K562 (cell line): ENCODE data around the gene SRPK2. TPM values are rescaled to one million over a fixed set of nuclear protein-coding genes. Genes with fewer than 3 reads are reported as not detected.

Source experiments
- ATAC-seq: fragments of 200-7000 bp; cut with Tn5 transposase; 3 replicates; pipeline ENCODE4 v1.9.1; 2020; ENCODE audit warnings: moderate library complexity
- BruUV-seq: library from RNA; stranded (reverse); fragments of 400-500 nt; replicated peaks from 2 replicates; lab custom pipeline; 2021; lab: Mats Ljungman, UMichigan
- CTCF ChIA-PET: fragments of 300-600 bp; formaldehyde crosslinking; extraction: SDS; loops from one replicate; lab custom pipeline; 2021; ENCODE audit warnings: low intra/inter-chr PET ratio; lab: Yijun Ruan, JAX
- POLR2A ChIA-PET: fragments of 300-600, 350-650 bp; sonication (Branson Sonifier 250); formaldehyde crosslinking; extraction: SDS; loops from one replicate; lab custom pipeline; 2021; ENCODE audit warnings: antibody characterized with exemption, inconsistent platforms; lab: Yijun Ruan, JAX
- DNase-seq, 4 experiments: peaks; one replicate each; pipeline versions ENCODE4 v3.0.0 to v3.0.0-alpha.2; 2011 to 2018; ENCODE audit warnings: low spot score in 3 of 4, mixed read lengths in 3 of 4; ENCODE audit errors: extremely low read depth in 1 of 4
- FAIRE-seq: peaks from 2 replicates; lab custom pipeline; 2011; peaks lifted over from hg19 to GRCh38; lab: Jason Lieb, UNC
- H2AFZ ChIP-seq: 2 replicates; pipeline ENCODE4 v1.6.0; 2011; ENCODE audit warnings: low read depth, low read length, control low read depth, inconsistent platforms
- H3K27ac ChIP-seq: fragments of 200-600 bp; 3 replicates; pipeline ENCODE4 v1.8.0; 2011; ENCODE audit warnings: low read depth, mild to moderate bottlenecking, control low read depth, inconsistent platforms, low read length, moderate library complexity, mixed read lengths; ENCODE audit errors: extremely low read depth
- H3K27me3 ChIP-seq, 2 experiments: fragments of 300-600 bp in 1 of 2; 2 replicates in 1 of 2; 3 replicates in 1 of 2; pipeline versions ENCODE4 v1.6.0 to v1.8.0; 2011; ENCODE audit warnings: inconsistent platforms in 2 of 2, low read length in 2 of 2, mild to moderate bottlenecking in 1 of 2, mixed read lengths in 1 of 2, moderate library complexity in 1 of 2; ENCODE audit not compliant: control insufficient read depth in 2 of 2, insufficient read depth in 2 of 2
- H3K36me3 ChIP-seq: fragments of 300-600 bp; 3 replicates; pipeline ENCODE4 v1.8.0; 2011; ENCODE audit warnings: mild to moderate bottlenecking, low read length, inconsistent platforms; ENCODE audit not compliant: control insufficient read depth, insufficient read depth
- H3K4me1 ChIP-seq, 2 experiments: fragments of 200-600 bp in 1 of 2; replicated peaks in 1 of 2; 2 replicates in 1 of 2; 3 replicates in 1 of 2; pipeline versions ENCODE4 v1.5.1 to v1.8.0; 2011; ENCODE audit warnings: inconsistent platforms in 2 of 2, low read length in 2 of 2, mild to moderate bottlenecking in 1 of 2, mixed read lengths in 1 of 2, moderate library complexity in 1 of 2; ENCODE audit not compliant: control insufficient read depth in 2 of 2, insufficient read depth in 2 of 2
- H3K4me2 ChIP-seq: 2 replicates; pipeline ENCODE4 v1.6.1; 2011; ENCODE audit warnings: low read length, control low read depth, inconsistent platforms, mixed read lengths; ENCODE audit not compliant: insufficient read depth
- H3K4me3 ChIP-seq: fragments of 200-600 bp; sonication (generic), shearing (Covaris generic); 2 replicates; pipeline ENCODE4 v1.5.1; 2016; ENCODE audit warnings: control low read depth, inconsistent platforms
- H3K79me2 ChIP-seq: fragments of 200-600 bp; 3 replicates; pipeline ENCODE4 v1.8.0; 2011; ENCODE audit warnings: low read length, inconsistent platforms; ENCODE audit not compliant: control insufficient read depth, insufficient read depth
- H3K9ac ChIP-seq, 2 experiments: 2 replicates each; pipeline versions ENCODE4 v1.6.0 to v1.6.1; 2011; ENCODE audit warnings: low read depth in 2 of 2, low read length in 2 of 2, control low read depth in 1 of 2, inconsistent platforms in 1 of 2, mild to moderate bottlenecking in 1 of 2, mixed read lengths in 1 of 2; ENCODE audit not compliant: insufficient read depth in 1 of 2
- H3K9me1 ChIP-seq: one replicate; pipeline ENCODE4 v1.6.0; 2011; ENCODE audit warnings: inconsistent platforms, mild to moderate bottlenecking, low read length, moderate library complexity; ENCODE audit not compliant: control insufficient read depth, insufficient read depth
- H3K9me3 ChIP-seq: replicated peaks from 2 replicates; pipeline ENCODE4 v1.5.1; 2011; ENCODE audit warnings: low read depth, low read length, inconsistent platforms; ENCODE audit not compliant: control insufficient read depth, insufficient read depth
- H4K20me1 ChIP-seq: replicated peaks from 2 replicates; pipeline ENCODE4 v1.6.1; 2011; ENCODE audit warnings: low read length, inconsistent platforms, mixed read lengths; ENCODE audit not compliant: control insufficient read depth, insufficient read depth
- JUND ChIP-seq, 2 experiments: IDR thresholded peaks; 2 replicates in 1 of 2; 3 replicates in 1 of 2; pipeline ENCODE4 v1.6.1; 2011; ENCODE audit warnings: borderline replicate concordance in 2 of 2, low read depth in 2 of 2, low read length in 2 of 2, improper control_type of control experiment in 1 of 2, missing biosample characterization in 1 of 2, missing genetic modification characterization in 1 of 2, missing genetic modification reagents in 1 of 2
- MEIS2 ChIP-seq: fragments of 450-650 bp; IDR thresholded peaks from 2 replicates; pipeline ENCODE4 v1.6.1; 2014; ENCODE audit warnings: mild to moderate bottlenecking; ENCODE audit not compliant: partially characterized antibody
- PBX2 ChIP-seq, 2 experiments: IDR thresholded peaks in 1 of 2; conservative IDR thresholded peaks in 1 of 2; 2 replicates each; pipeline ENCODE4 v1.6.1; 2016; ENCODE audit warnings: low read depth in 2 of 2, mild to moderate bottlenecking in 1 of 2, missing compliant biosample characterization in 1 of 2, missing genetic modification characterization in 1 of 2, moderate library complexity in 1 of 2
- PKNOX1 ChIP-seq: fragments of 450-650 bp; IDR thresholded peaks from 2 replicates; pipeline ENCODE4 v1.6.1; 2016
- ZNF184 ChIP-seq: sonication (generic); formaldehyde crosslinking; IDR thresholded peaks from 2 replicates; pipeline ENCODE4 v1.5.0; 2020; ENCODE audit warnings: missing genetic modification reagents
- WGBS: fragments of 100-300 bp; shearing (Covaris generic); methylation state at CpG from one replicate; pipeline ENCODE4 v1.1.6; 2016; ENCODE audit warnings: low coverage, mixed read lengths; ENCODE audit not compliant: insufficient coverage; ENCODE audit errors: missing lambda C conversion rate; 5-methylcytosine and 5-hydroxymethylcytosine counted together
- in situ Hi-C: fragments of 300-500 bp; cut with MboI; formaldehyde crosslinking; loops from 4 replicates; pipeline ENCODE4 v1.15.0; 2018; ENCODE audit warnings: inconsistent platforms, mixed read lengths
- intact Hi-C: fragments of 100-400 bp; cut with micrococcal nuclease; formaldehyde crosslinking; loops from 2 replicates; pipeline ENCODE4 v1.14.2; 2022
- polyA plus RNA-seq, 8 experiments: library from polyadenylated mRNA; depleted of rRNA in 4 of 8; stranded (reverse) in 5 of 8; unstranded in 3 of 8; fragments of >200 nt; fragmentation: Nextera tagmentation in 2 of 8; fragmentation: Illumina TruSeq in 1 of 8; extraction: Ambion mirVana in 2 of 8; extraction: Trizol in 1 of 8; gene quantifications; 2 replicates each; pipeline versions ENCODE4 v1.2.1 to v1.2.3, GENCODE V29; 2011 to 2014; ENCODE audit warnings: inconsistent platforms in 1 of 8, missing spikeins in 1 of 8
- total RNA-seq, 7 experiments: library from RNA; depleted of rRNA in 6 of 7; stranded (reverse); fragments of >200 nt in 6 of 7; fragmentation: Illumina TruSeq in 2 of 7; extraction: Trizol in 2 of 7; gene quantifications; 2 replicates each; pipeline versions ENCODE4 v1.2.1 to v1.2.3, GENCODE V29; 2011 to 2021; ENCODE audit warnings: low replicate concordance in 1 of 7
- TF ChIP-seq, protein P1 (sequence below): fragments of 250-450 bp; sonication (Bioruptor Pico); IDR thresholded peaks from 2 replicates; pipeline ENCODE4 v1.8.0; 2022; ENCODE audit warnings: inconsistent platforms
- TF ChIP-seq, protein P2 (sequence below): fragments of 200-800 bp; sonication (Bioruptor generic); IDR thresholded peaks from 2 replicates; pipeline ENCODE4 v1.6.1; 2016; ENCODE audit warnings: missing genetic modification characterization, missing compliant biosample characterization

SRPK2 gene
- total and polyA plus RNA-seq, 9 of the 15 experiments (the other 6 are each of a cell fraction or from before 2014, with no cell fraction given) = 21.5 to 44.7 (median 33.3) TPM

DNA sequence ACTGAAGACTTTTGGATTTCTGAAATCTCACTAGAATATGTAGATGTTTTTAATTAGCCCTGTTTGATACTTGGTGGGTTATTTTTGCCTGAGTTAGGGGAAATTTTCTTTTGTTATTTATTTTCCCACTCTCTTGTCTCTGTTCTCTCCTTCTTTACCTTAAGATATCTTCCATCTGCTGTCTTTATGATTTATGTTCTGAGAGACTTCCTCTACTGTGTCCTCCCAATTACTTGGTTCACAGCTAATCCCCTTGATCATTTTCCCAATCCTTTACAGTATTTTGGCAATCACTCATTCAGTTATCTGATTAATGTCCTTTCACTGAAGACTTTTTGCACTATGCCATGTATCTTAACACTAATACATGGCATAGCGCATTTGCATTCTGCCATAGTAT lies 49.5 kb upstream of the SRPK2 start:
- no peaks in the 10 kb centered on the region for H3K79me2 ChIP-seq
- ChIA-PET POLR2A (interaction anchor here (0.7 to 1.2 kb wide), 2 partner anchors 8 to 297 kb away, joined by 4 read pairs; no protein-coding TSS in a partner anchor), CTCF (interaction anchor here (0.5 to 0.6 kb wide), 3 partner anchors 8 to 501 kb away, joined by 3 read pairs; no protein-coding TSS in a partner anchor)
- no peak overlapping the region for H3K9ac ChIP-seq
- in situ Hi-C loops = no loop called here
- WGBS = 100% methylated on average over 1 of the region's 1 CpG
- peak overlapping the region; percentile 96 for H2AFZ ChIP-seq
- no peaks in the 10 kb centered on the region for H3K36me3 ChIP-seq
- no peak for ATAC-seq
- no peaks in the 10 kb centered on the region for H3K9me1 ChIP-seq
- H4K20me1 ChIP-seq = no peaks in the 10 kb centered on the region
- no peak overlapping the region for H3K4me3 ChIP-seq
- peaks cover 0 to 10% of the 10 kb centered on the region in 2 experiments; a peak in 3 of 5 replicates for H3K4me1 ChIP-seq
- no peaks in the 10 kb centered on the region for H3K9me3 ChIP-seq
- no peak for TF ChIP-seq PBX2 (CRISPR knock-in tag; IDR thresholded peaks at IDR 0.05; ENCODE audit: low read depth)
- peak; percentile 85 for TF ChIP-seq PBX2 (tag; conservative IDR thresholded peaks at IDR 0.05; ENCODE audit: low read depth)
- TF ChIP-seq, protein P1, sequence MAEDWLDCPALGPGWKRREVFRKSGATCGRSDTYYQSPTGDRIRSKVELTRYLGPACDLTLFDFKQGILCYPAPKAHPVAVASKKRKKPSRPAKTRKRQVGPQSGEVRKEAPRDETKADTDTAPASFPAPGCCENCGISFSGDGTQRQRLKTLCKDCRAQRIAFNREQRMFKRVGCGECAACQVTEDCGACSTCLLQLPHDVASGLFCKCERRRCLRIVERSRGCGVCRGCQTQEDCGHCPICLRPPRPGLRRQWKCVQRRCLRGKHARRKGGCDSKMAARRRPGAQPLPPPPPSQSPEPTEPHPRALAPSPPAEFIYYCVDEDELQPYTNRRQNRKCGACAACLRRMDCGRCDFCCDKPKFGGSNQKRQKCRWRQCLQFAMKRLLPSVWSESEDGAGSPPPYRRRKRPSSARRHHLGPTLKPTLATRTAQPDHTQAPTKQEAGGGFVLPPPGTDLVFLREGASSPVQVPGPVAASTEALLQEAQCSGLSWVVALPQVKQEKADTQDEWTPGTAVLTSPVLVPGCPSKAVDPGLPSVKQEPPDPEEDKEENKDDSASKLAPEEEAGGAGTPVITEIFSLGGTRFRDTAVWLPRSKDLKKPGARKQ (CRISPR knock-in tag) = 0 out of 2 replicates have a peak, but pooled peaks have one; percentile 38
- peak; percentile 90 for TF ChIP-seq MEIS2
- TF ChIP-seq JUND (IDR thresholded peaks at IDR 0.05; ENCODE audit: borderline replicate concordance, low read depth, low read length) = no peak
- TF ChIP-seq JUND (tag; IDR thresholded peaks at IDR 0.05; ENCODE audit: borderline replicate concordance, low read depth, low read length) = no peak
- peak; percentile 91 for TF ChIP-seq PKNOX1
- TF ChIP-seq, protein P2, sequence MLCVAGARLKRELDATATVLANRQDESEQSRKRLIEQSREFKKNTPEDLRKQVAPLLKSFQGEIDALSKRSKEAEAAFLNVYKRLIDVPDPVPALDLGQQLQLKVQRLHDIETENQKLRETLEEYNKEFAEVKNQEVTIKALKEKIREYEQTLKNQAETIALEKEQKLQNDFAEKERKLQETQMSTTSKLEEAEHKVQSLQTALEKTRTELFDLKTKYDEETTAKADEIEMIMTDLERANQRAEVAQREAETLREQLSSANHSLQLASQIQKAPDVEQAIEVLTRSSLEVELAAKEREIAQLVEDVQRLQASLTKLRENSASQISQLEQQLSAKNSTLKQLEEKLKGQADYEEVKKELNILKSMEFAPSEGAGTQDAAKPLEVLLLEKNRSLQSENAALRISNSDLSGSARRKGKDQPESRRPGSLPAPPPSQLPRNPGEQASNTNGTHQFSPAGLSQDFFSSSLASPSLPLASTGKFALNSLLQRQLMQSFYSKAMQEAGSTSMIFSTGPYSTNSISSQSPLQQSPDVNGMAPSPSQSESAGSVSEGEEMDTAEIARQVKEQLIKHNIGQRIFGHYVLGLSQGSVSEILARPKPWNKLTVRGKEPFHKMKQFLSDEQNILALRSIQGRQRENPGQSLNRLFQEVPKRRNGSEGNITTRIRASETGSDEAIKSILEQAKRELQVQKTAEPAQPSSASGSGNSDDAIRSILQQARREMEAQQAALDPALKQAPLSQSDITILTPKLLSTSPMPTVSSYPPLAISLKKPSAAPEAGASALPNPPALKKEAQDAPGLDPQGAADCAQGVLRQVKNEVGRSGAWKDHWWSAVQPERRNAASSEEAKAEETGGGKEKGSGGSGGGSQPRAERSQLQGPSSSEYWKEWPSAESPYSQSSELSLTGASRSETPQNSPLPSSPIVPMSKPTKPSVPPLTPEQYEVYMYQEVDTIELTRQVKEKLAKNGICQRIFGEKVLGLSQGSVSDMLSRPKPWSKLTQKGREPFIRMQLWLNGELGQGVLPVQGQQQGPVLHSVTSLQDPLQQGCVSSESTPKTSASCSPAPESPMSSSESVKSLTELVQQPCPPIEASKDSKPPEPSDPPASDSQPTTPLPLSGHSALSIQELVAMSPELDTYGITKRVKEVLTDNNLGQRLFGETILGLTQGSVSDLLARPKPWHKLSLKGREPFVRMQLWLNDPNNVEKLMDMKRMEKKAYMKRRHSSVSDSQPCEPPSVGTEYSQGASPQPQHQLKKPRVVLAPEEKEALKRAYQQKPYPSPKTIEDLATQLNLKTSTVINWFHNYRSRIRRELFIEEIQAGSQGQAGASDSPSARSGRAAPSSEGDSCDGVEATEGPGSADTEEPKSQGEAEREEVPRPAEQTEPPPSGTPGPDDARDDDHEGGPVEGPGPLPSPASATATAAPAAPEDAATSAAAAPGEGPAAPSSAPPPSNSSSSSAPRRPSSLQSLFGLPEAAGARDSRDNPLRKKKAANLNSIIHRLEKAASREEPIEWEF = no peak
- TF ChIP-seq ZNF184 (CRISPR knock-in tag) = no peak
- DNase-seq = no peak
- H3K27me3 ChIP-seq = no peaks in the 10 kb centered on the region
- no peak for FAIRE-seq
- no peak overlapping the region for H3K27ac ChIP-seq
- no TSS peak for BruUV-seq
- no peak overlapping the region for H3K4me2 ChIP-seq
- intact Hi-C loops = no loop called here
